HL-60 (cell line): ENCODE data around the gene PIK3R1.

Source experiments
- GABPA ChIP-seq: IDR thresholded peaks from 2 replicates; pipeline ENCODE4 v1.6.1; 2012; ENCODE audit warnings: low read depth
- POLR2AphosphoS5 ChIP-seq: IDR thresholded peaks from 2 replicates; pipeline ENCODE4 v1.6.1; 2012; ENCODE audit warnings: low read depth
- TF ChIP-seq, protein P1 (sequence below): IDR thresholded peaks from one replicate; pipeline ENCODE4 v1.5.1; 2011; ENCODE audit warnings: low read length, control low read depth, inconsistent platforms; ENCODE audit not compliant: insufficient read depth
- TF ChIP-seq, protein P2 (sequence below): IDR thresholded peaks from 2 replicates; pipeline ENCODE4 v1.6.1; 2012; ENCODE audit warnings: low read depth; ENCODE audit not compliant: insufficient replicate concordance

DNA sequence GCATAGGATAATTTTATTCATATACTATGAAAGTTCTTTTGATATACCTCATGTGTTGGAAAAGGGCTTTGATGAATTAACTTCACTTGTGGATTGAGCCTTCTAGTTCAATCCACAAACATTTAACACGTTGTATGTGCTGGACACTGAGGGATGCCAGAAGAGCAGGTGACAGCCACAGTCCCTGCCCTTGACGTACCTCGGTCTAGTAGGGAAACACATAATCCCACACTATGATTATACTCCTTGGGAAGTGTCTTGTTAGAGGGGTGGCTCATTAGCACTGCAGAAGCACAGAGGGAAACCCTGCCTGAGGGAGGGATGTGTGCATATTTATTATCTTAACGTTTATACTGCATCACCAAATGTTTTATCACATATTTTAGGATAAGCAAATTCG is 61.2 kb downstream of the PIK3R1 start:
- TF ChIP-seq, protein P1, sequence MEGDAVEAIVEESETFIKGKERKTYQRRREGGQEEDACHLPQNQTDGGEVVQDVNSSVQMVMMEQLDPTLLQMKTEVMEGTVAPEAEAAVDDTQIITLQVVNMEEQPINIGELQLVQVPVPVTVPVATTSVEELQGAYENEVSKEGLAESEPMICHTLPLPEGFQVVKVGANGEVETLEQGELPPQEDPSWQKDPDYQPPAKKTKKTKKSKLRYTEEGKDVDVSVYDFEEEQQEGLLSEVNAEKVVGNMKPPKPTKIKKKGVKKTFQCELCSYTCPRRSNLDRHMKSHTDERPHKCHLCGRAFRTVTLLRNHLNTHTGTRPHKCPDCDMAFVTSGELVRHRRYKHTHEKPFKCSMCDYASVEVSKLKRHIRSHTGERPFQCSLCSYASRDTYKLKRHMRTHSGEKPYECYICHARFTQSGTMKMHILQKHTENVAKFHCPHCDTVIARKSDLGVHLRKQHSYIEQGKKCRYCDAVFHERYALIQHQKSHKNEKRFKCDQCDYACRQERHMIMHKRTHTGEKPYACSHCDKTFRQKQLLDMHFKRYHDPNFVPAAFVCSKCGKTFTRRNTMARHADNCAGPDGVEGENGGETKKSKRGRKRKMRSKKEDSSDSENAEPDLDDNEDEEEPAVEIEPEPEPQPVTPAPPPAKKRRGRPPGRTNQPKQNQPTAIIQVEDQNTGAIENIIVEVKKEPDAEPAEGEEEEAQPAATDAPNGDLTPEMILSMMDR: no peak
- TF ChIP-seq GABPA: no peak
- TF ChIP-seq POLR2AphosphoS5: no peak
- TF ChIP-seq, protein P2, sequence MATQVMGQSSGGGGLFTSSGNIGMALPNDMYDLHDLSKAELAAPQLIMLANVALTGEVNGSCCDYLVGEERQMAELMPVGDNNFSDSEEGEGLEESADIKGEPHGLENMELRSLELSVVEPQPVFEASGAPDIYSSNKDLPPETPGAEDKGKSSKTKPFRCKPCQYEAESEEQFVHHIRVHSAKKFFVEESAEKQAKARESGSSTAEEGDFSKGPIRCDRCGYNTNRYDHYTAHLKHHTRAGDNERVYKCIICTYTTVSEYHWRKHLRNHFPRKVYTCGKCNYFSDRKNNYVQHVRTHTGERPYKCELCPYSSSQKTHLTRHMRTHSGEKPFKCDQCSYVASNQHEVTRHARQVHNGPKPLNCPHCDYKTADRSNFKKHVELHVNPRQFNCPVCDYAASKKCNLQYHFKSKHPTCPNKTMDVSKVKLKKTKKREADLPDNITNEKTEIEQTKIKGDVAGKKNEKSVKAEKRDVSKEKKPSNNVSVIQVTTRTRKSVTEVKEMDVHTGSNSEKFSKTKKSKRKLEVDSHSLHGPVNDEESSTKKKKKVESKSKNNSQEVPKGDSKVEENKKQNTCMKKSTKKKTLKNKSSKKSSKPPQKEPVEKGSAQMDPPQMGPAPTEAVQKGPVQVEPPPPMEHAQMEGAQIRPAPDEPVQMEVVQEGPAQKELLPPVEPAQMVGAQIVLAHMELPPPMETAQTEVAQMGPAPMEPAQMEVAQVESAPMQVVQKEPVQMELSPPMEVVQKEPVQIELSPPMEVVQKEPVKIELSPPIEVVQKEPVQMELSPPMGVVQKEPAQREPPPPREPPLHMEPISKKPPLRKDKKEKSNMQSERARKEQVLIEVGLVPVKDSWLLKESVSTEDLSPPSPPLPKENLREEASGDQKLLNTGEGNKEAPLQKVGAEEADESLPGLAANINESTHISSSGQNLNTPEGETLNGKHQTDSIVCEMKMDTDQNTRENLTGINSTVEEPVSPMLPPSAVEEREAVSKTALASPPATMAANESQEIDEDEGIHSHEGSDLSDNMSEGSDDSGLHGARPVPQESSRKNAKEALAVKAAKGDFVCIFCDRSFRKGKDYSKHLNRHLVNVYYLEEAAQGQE: no peak
